Thymus (tissue), 11 donors: ENCODE data around the gene ARHGAP6. TPM values are rescaled to one million over a fixed set of nuclear protein-coding genes. Genes with fewer than 3 reads are reported as not detected.

ENCODE experiments used
- DNase-seq, 9 donors: peaks; one replicate each; pipeline ENCODE4 v3.0.0-alpha.2; 2013; ENCODE audit warnings: low spot score in 9 of 9, low read depth in 6 of 9, missing footprints in 1 of 9
- H3K27ac ChIP-seq, 2 donors: one replicate each; pipeline ENCODE4 v1.5.1; 2013; ENCODE audit warnings: control low read depth in 1 of 2, low read depth in 1 of 2, low read length in 1 of 2, mild to moderate bottlenecking in 1 of 2, moderate library complexity in 1 of 2
- H3K27me3 ChIP-seq, 2 donors: one replicate each; pipeline ENCODE4 v1.5.1; 2013; ENCODE audit warnings: low read length in 1 of 2; ENCODE audit not compliant: control insufficient read depth in 2 of 2, insufficient read depth in 1 of 2
- H3K36me3 ChIP-seq, 2 donors: one replicate each; pipeline ENCODE4 v1.5.1; 2013; ENCODE audit warnings: low read length in 1 of 2, mild to moderate bottlenecking in 1 of 2, moderate library complexity in 1 of 2; ENCODE audit not compliant: control insufficient read depth in 2 of 2, insufficient read depth in 2 of 2
- H3K4me1 ChIP-seq, 2 donors: one replicate each; pipeline ENCODE4 v1.5.1; 2013; ENCODE audit warnings: low read length in 2 of 2; ENCODE audit not compliant: control insufficient read depth in 2 of 2, insufficient read depth in 2 of 2
- H3K4me3 ChIP-seq, 2 donors: one replicate each; pipeline ENCODE4 v1.5.1; 2013; ENCODE audit warnings: low read length in 2 of 2, control low read depth in 1 of 2, mild to moderate bottlenecking in 1 of 2
- H3K9me3 ChIP-seq, 2 donors: one replicate each; pipeline ENCODE4 v1.5.1; 2013; ENCODE audit warnings: low read length in 1 of 2, mild to moderate bottlenecking in 1 of 2; ENCODE audit not compliant: control insufficient read depth in 2 of 2, insufficient read depth in 1 of 2
- WGBS: extraction: QIAGEN DNeasy Blood & Tissue Kit; methylation state at CpG from one replicate; pipeline ENCODE4 v1.1.7; 2013; 5-methylcytosine and 5-hydroxymethylcytosine counted together
- polyA plus RNA-seq: library from polyadenylated mRNA; stranded (reverse); fragments of 200-250 nt; gene quantifications from one replicate; pipeline ENCODE4 v1.2.3, GENCODE V29; 2013
- total RNA-seq: library from RNA; stranded (reverse); fragments of 120-200 nt; gene quantifications from one replicate; pipeline ENCODE4 v1.2.4, GENCODE V29; 2013
- donor health status: healthy.

ARHGAP6 gene
- total and polyA plus RNA-seq, 2 donors: 0.71 to 2.3 TPM

DNA sequence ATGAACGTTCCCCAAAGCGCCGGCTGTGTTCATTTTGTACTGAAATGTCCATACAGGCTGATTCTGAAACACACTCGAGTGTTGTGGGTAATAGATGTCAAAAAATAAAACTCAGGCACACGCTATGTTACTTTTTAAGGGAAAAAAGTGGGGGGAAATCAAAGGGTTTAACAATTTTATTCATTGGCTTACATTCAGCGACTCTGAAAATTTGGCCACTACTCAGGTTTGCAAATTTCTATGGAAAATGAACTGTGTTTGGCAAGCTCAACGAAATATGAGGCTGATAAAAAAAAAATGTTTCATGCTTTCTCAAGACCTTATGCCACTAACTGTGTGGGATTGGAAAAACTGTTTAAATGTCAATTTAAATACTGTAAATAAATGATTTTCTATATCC is 354.0 kb downstream of the ARHGAP6 start:
- no peak overlapping the region for H3K4me3 ChIP-seq
- no peaks in the 10 kb centered on the region for H3K9me3 ChIP-seq
- H3K27ac ChIP-seq: no peak overlapping the region
- 88% methylated on average over 7 of the region's 7 CpGs for WGBS
- no peaks in the 10 kb centered on the region for H3K27me3 ChIP-seq
- DNase-seq: no peak
- no peaks in the 10 kb centered on the region for H3K4me1 ChIP-seq
- H3K36me3 ChIP-seq: no peaks in the 10 kb centered on the region

DNA sequence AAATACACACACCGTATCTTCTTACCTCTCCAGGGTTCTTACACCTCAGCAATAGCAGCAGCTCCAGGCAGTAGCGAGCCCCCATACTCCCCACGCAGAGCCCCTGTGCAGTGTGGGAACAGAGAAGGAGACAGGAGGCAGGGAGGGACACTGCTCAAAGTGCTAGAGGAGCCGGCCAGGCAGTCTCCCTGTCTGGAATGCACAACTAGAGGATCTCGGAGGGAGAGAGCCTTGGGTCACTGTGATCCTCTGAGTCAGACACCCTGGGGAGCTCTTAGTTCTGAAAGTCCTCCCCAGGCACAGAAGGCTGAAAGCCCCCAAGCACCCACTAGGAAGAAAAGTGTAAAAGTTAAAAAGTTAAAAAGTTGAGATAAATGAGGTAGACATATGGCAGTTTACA is 356.5 kb downstream of the ARHGAP6 start:
- no peaks in the 10 kb centered on the region for H3K27me3 ChIP-seq
- no peak overlapping the region for H3K4me3 ChIP-seq

GRCh38 chrX:11305641-11306040 is 360.1 kb downstream of the ARHGAP6 start:
- no peak overlapping the region for H3K4me3 ChIP-seq
- H3K27me3 ChIP-seq: no peaks in the 10 kb centered on the region
- 96% methylated on average over 1 of the region's 1 CpG for WGBS
- no peaks in the 10 kb centered on the region for H3K36me3 ChIP-seq
- no peak for DNase-seq
- H3K4me1 ChIP-seq: no peaks in the 10 kb centered on the region
- no peaks in the 10 kb centered on the region for H3K9me3 ChIP-seq
- no peak overlapping the region for H3K27ac ChIP-seq

More for the DNA sequence above, 356.5 kb downstream of the ARHGAP6 start:
- no peak for DNase-seq
- WGBS: 94% methylated on average over 5 of the region's 5 CpGs
- Histone ChIP-seq H3K9me3 (no peaks in the 10 kb centered on the region), H3K36me3 (no peaks in the 10 kb centered on the region), H3K4me1 (no peaks in the 10 kb centered on the region), H3K27ac (no peak overlapping the region)

DNA sequence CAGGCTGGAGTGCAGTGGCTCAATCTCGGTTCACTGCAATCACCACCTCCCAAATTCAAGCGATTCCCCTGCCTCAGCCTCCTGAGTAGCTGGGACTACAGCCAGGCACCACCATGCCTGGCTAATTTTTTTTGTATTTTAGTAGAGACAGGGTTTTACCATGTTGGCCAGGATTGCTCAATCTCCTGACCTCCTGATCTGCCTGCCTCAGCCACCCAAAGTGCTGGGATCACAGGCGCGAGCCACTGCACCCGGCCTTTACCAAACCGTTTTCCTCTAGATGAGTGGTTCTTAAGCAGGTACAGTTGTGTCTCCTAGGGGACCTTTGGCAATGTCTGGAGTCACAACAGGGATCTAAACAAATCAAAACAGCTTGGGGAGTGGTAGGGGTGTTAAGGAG is 360.9 kb downstream of the ARHGAP6 start:
- Histone ChIP-seq H3K27me3 (no peaks in the 10 kb centered on the region), H3K36me3 (no peaks in the 10 kb centered on the region), H3K4me1 (no peaks in the 10 kb centered on the region), H3K4me3 (no peak overlapping the region), H3K9me3 (no peaks in the 10 kb centered on the region), H3K27ac (no peak overlapping the region)
- no peak for DNase-seq
- 98% methylated on average over 6 of the region's 6 CpGs for WGBS

GRCh38 chrX:11298600-11298999 is 367.1 kb downstream of the ARHGAP6 start:
- Histone ChIP-seq H3K36me3 (no peaks in the 10 kb centered on the region), H3K27ac (no peak overlapping the region), H3K9me3 (no peaks in the 10 kb centered on the region), H3K4me1 (no peaks in the 10 kb centered on the region), H3K27me3 (no peaks in the 10 kb centered on the region), H3K4me3 (no peak overlapping the region)
- no peak for DNase-seq
- 95% methylated on average over 9 of the region's 9 CpGs for WGBS

DNA sequence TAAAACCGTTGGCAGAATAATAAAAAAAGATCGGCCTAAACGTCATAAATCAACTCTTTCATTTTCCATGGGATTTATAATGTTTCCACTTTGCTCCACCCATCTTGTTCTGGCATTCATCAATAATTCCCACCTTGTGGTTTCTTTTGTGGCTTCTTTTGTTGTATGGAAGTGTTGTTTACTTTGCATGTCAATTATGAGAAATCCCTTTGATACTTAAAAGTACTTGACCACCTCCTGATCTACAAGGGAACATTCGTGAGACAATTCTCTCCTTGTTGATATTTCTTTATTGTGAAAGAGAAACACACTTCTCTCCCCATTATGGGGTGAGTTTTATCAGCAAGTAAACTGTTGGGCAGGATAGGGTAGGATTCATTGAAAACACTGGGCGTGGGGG is 369.7 kb downstream of the ARHGAP6 start:
- Histone ChIP-seq H3K9me3 (no peaks in the 10 kb centered on the region), H3K4me3 (no peak overlapping the region), H3K27ac (no peak overlapping the region), H3K27me3 (no peaks in the 10 kb centered on the region), H3K4me1 (no peaks in the 10 kb centered on the region), H3K36me3 (no peaks in the 10 kb centered on the region)
- WGBS: 88% methylated on average over 5 of the region's 5 CpGs
- no peak for DNase-seq

DNA sequence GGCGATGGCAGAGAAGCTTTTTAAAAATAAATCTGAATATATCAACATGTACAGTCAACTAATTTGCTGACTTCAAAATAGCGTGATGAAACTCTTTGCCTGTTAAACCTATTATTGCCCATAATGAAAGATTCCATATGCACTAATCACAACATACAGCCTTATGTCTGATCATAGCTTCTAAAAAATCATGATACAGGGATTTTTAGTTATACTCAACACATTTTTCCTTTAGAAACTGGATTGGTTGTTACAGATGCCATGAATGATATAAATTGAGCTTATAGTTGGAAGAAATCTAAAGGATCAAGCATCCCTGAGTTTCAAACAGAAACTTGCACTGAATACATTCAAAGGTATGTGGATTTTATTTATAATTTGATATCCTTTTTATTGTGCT is 372.6 kb downstream of the ARHGAP6 start, which contains the start of gene AMELX:
TSS of gene AMELX (plus strand) at position 301 of the 400 bp plus-strand sequence. CDS start 1,376 bp downstream, outside the sequence.
- WGBS: 96% methylated on average over 2 of the region's 2 CpGs
- no peak for DNase-seq
- Histone ChIP-seq H3K36me3 (no peaks in the 10 kb centered on the region), H3K4me3 (no peak within 1 kb of the TSS), H3K27ac (no peak within 1 kb of the TSS), H3K9me3 (no peaks in the 10 kb centered on the region), H3K4me1 (no peaks in the 10 kb centered on the region), H3K27me3 (no peaks in the 10 kb centered on the region)

DNA sequence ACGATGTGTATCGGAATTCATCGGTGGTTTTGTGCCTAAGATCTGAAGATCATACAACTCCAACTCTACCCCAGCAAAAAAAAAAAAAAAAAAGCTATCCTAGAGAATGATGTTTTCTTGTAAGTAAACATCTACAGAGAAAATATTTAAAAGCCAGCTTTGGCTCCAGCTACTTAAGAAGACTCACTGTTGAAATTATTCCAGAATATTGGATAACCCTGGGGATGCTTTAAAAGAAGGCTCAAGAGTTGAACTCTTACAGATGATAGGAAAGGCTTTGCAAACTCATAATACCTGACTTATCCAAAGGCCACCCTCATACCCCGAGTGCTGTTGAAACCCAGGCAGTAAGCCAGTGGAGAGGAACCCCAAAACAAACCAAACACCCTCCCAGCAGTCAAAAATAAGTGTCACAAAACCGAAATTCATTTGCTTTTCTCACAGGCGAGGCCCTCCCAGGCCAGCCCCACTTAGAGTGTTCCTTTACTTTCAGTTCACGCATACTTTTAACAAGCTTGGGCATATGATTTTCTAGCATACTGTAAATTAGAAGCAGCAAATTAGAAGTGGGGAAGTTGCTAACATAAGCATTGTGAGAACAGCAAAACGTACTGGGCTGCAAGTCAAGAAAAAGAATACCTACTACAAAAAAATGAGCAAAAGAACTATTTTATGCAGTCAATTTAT is 375.2 kb downstream of the ARHGAP6 start:
- Histone ChIP-seq H3K27ac (no peak overlapping the region), H3K9me3 (no peaks in the 10 kb centered on the region), H3K4me3 (no peak overlapping the region), H3K36me3 (no peaks in the 10 kb centered on the region), H3K27me3 (no peaks in the 10 kb centered on the region), H3K4me1 (no peaks in the 10 kb centered on the region)
- DNase-seq: no peak
- 88% methylated on average over 8 of the region's 8 CpGs for WGBS

DNA sequence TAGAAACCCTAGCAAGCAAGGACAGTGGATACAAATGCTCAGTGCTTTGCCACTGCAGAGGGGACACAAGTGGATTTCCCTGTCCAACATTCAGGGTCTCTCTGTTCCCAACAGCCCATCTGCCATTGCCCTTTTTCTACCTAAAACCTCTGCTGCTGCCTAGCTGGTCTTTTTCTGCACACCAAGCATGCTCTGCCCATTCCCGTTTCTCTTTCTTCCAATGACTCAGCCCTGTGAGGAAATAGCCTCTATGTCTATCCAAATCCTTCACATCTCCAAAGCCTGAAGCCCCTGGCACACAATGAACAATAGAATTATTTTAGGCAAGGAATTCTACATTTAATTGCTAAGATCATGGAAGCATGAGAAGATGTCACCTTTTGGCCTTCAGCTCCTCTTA is 378.2 kb downstream of the ARHGAP6 start:
- H3K4me1 ChIP-seq: no peaks in the 10 kb centered on the region
- no peak for DNase-seq
- WGBS: 97% methylated on average over 1 of the region's 1 CpG
- no peak overlapping the region for H3K4me3 ChIP-seq
- H3K9me3 ChIP-seq: no peaks in the 10 kb centered on the region
- no peaks in the 10 kb centered on the region for H3K36me3 ChIP-seq
- no peak overlapping the region for H3K27ac ChIP-seq
- H3K27me3 ChIP-seq: no peaks in the 10 kb centered on the region
